Measurements from ENCODE around the gene NAXD.

DNA sequence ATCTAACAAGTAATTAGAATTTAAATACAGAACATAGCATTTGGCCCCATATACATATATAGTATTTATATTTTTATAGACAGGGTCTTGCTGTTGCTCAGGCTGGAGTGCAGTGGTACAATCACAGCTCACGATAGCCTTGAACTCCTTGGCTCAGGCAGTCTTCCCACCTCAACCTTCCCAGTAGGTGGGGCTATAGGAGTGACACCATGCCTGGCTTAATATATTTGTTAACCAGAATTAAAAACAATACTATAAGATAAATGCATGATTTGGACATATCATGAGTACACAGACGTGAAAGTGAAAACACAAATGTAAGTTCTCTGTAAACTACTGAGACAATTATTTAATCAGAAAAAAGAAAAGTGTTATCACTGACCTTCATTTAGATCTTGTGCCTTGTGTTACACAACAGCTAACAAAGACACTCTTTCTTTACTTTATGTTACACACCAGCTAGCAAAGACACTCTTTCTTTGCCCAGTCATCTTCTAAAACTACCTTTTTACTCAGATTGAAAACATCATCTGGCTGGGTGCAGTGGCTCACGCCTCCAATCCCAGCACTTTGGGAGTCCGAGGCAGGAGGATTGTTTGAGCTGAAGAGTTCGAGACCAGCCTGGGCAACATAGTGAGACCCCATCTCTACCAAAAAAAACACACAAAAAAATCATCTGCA lies 68.0 kb downstream of the NAXD start:
- TF ChIP-seq POLR2AphosphoS5 (IDR thresholded peaks at IDR 0.05; ENCODE audit: borderline replicate concordance, low read depth, low read length): no peak
- TF ChIP-seq FOXP2 (optimal IDR thresholded peaks at IDR 0.05; ENCODE audit: control extremely low read depth, extremely low read length, insufficient read depth): no peak

All from SK-N-MC (cell line).